OCI-LY3 (cell line): ENCODE data around the gene FGD3.

Experiments used
- EZH2phosphoT487 ChIP-seq: fragments of 200-600 bp; shearing (Covaris generic); IDR thresholded peaks from 2 replicates; pipeline ENCODE4 v1.6.1; 2018; ENCODE audit warnings: antibody characterized with exemption, mixed run types, low read depth
- TF ChIP-seq, protein P1 (sequence below): fragments of 200-600, 300-600 bp; sonication (generic); IDR thresholded peaks from 2 replicates; pipeline ENCODE4 v1.5.1; 2014; ENCODE audit warnings: antibody characterized with exemption, low read length, low read depth

DNA sequence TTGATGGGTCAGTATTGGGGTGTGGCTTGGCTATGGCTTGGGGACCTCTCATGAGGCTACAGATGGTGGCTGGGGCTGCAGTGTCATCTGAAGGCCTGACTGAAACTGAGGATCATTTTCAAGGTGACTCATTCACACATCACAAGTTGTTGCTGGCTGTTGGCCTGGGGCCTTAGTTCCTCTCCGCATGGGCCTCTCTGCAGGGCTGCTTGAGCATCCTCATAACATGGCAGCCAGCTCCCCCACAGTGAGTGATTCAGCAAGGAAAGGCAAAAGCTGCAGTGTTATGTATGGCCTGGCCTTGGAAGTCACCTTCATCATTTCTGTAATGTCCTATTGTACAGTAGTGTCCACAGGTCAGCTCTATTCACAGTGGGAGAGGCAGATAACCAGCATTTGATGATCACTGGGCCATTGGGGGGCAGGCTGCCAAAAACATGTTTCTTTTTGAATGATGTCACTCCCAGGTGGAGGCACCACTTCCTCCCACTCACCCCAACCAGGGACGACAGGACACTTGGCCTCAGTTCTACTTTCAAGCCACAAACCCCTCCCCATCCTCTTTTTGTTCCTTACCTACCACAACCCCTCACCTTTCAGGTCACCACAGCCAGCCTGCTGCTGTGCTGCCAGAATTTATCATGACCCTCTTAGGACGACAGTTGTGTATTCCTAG, 14.4 kb downstream of the FGD3 start:
- TF ChIP-seq, protein P1, sequence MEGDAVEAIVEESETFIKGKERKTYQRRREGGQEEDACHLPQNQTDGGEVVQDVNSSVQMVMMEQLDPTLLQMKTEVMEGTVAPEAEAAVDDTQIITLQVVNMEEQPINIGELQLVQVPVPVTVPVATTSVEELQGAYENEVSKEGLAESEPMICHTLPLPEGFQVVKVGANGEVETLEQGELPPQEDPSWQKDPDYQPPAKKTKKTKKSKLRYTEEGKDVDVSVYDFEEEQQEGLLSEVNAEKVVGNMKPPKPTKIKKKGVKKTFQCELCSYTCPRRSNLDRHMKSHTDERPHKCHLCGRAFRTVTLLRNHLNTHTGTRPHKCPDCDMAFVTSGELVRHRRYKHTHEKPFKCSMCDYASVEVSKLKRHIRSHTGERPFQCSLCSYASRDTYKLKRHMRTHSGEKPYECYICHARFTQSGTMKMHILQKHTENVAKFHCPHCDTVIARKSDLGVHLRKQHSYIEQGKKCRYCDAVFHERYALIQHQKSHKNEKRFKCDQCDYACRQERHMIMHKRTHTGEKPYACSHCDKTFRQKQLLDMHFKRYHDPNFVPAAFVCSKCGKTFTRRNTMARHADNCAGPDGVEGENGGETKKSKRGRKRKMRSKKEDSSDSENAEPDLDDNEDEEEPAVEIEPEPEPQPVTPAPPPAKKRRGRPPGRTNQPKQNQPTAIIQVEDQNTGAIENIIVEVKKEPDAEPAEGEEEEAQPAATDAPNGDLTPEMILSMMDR, result no peak
- no peak for TF ChIP-seq EZH2phosphoT487
